Hypothalamus (tissue), 51 donors: ENCODE results near the gene CSDE1.

Experiments
- DNase-seq, 51 donors: peaks; one replicate each; lab custom pipeline; 2025; lab: John Stamatoyannopoulos, UW

CSDE1 gene

DNA sequence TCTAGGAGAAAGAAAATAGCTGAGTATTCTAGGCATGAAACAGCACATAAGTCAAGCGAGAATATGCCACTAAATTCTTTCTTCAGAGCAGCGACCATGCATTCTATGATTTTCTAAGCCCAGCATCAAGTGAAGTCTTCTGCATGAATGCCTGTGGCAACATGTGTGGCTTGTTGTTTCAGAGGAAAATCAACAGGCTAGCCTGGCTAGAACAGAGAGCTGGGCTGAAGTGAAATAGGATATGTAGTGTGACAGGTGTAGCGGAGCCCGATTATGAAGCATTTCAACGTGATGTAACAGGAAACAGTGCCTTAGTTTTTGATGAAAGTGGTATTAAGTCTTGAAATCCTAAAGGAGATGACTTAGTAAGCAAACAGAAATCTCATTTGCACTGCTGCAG is 7.0 kb downstream of the CSDE1 start:
- DNase-seq, result no peak

DNA sequence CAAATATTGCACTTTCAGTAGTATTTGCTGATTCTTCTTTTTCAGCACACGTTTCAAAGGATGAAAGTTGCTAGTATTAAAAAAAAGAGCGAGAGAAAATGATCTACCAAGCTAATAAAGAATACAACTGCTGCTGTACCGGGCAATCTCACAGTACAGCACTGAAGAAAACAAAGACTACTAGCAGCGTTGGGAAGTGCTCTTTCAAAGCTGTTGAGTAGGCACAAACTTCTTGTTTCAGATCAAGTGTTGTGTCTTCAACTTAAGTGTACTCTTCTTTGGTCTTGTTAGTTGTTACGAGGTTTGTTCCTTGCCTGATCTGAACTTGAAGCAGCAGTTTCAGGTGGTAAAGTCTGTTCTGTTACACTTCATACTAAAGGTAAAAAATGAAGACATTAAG is 7.9 kb downstream of the CSDE1 start:
- DNase-seq, result no peak

DNA sequence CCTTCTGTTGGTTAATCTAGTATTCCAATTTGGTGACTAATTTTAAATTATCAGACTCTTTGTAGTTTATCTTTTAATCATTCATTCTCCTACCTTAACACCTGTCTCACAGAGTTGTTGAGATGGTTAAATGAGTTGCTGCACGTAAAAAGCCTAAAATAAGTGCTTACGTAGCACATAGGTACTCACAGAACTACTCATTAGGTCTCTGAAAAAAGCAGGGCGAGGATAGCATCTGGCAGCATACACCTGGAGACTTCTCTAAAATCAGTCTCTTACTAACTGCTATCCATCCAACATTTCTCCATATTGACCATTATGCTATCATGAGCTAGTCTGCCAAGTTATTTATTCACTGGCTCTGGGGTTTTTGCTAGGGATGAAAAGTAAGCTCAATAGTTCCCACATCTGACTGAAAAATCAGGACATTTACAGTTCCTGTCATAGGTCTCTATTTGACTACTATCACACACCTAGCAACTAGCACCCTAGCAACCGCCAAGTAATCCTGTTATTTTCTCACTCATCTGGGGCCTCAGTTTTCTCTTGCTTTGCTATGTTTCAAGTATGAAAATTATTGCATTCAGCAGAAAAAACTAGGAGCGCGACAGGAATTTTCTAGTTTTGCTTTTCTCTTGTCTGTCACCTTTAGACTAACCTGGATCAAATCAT is 11.2 kb downstream of the CSDE1 start:
- DNase-seq, result no peak

DNA sequence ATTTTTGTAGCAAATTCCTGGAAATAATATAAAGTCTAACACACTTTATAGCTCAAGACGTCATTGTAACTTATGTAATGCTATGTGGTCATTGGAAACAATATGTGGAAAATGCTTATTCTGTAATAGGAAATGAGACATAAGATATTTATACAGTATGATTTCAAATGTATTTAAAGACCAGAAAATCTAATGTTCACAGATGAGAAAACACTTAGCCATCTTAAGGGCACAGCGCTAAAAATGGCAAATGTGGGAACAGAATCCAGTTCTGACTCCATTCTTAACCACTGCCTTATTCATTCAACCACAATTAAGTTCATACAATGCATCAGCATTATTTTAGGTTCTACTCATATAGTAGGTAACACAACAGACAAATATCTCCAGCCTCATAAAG is 12.5 kb downstream of the CSDE1 start:
- DNase-seq, result no peak

DNA sequence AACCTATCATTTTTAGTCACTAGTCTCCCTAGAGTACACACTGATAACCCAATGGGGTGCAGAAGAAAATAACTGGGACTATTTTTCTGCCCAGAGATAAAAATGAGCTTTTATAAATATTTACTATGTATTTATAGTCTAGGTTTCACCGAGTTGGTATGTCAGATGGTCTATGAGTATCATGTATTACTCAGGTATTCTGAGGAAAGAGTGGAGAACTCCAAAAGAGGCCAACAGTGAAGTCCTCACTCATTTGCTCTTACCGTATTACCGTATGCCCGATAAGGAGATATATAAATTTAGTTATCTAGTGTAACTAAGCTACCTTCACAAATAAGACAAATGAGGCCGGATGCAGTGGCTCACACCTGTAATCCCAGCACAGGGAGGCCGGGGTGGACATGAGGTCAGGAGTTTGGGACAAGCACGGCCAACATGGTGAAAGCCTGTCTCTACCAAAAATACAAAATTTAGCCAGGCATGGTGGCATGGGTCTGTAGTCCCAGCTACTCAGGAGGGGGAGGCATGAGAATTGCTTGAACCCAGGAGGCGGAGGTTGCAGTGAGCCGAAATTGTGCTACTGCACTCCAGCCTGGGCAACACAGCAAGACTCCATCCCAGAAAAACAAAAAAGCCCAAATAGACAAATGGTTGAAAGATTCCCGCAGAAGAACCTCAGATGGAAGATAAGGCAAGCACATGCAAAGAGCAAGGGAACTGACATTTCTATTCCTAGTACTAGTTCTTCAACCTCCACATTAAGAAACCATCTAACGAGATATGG is 15.6 kb downstream of the CSDE1 start:
- DNase-seq, result no peak

DNA sequence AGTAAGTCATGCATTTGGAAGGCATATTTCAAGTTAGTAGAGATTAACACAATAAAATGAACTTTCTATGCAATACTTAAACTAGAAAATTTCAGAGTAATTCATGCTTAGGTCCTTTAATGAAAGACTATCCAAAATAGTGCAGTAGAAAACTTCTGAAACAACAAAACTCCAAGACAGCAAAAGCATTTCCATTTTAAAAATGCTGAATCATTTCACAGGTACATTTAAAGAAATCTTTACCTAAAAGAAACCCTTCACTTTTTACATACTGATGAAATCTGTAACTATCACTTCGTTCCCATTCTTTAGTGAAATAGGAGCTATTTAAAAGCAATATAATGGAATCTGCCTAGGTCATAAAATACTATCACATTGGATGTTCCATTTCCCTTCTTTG is 17.5 kb downstream of the CSDE1 start:
- DNase-seq, result no peak

DNA sequence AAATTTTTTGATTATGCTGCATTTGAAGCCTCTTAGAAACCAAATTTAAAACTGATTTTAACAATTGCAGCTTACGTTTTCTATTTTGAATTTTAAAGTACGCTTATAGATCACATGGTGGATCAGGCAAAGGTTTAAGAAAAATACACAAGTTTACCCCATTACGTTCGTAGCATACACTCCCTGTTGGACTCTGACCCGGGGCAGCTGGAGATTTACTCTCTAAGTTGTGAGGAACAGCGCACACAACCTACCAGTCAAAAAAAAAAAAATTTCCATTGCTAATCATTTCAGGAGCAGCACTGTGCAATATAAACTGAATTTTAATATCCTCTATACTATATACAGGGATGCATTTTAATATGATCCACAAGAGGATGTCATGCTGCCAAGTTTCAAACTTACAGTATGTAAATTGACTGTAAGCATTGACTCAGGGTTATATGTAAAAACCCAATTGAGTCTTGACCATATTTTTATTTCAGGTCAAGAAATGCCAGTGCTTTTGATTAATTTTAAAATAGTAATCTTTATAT is 20.4 kb downstream of the CSDE1 start:
- DNase-seq, result no peak

DNA sequence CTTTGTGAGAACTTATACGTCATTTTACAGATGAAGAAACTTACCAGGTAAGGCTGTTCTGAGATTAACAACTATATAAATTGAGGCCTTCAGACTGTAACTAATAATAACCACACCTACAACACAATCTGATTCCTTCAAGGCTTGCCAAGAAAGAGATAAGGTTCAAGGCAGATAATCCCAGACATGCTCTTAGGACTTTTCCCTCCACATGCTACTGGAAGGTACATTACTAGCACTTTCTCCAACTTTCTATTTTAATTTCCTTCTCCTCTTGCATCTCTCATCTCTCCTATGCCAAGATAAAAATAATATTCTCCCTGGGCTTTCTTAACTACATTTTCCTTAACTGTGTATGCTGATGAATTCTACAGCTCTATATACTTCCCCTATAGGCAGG is 22.3 kb downstream of the CSDE1 start:
- no peak for DNase-seq

DNA sequence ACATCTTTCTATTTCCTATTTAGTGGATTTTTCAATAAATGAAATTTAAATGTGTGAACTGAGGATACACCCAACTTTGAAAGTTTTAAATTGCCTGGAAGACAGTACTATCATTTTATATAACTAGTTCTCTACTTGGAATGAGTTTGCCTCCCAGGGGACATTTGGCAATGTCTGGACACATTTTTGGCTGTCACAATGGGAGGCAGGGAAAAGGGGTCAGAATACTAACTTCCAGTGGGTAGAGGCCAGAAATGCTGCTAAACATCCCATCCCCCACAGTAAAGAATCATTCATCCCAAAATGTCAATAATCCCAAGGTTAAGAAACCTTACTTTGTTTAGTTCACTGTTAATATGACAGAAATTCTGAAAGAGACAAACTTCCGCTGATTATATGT is 28.0 kb downstream of the CSDE1 start:
- peak in 2 of 51 donors; percentile 1 for DNase-seq

DNA sequence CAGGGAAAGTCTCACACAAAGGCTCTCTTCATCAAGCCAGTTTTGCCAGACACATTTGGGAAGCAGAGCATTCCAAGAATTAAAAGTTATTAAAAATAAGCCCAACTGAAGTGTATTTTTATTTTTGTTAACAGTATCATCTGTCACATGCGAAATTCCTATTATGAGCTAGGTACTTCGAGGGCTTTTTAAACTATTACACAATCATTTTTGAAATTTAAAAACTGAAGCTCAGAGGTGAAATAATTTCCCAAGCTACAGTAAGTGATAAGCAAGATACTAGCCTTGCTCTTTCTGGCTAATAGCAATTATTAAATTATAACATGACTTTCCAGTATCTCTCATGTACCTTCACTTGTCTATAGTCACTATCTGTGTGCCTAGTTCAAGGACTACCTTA is 29.2 kb downstream of the CSDE1 start:
- DNase-seq, result no peak

DNA sequence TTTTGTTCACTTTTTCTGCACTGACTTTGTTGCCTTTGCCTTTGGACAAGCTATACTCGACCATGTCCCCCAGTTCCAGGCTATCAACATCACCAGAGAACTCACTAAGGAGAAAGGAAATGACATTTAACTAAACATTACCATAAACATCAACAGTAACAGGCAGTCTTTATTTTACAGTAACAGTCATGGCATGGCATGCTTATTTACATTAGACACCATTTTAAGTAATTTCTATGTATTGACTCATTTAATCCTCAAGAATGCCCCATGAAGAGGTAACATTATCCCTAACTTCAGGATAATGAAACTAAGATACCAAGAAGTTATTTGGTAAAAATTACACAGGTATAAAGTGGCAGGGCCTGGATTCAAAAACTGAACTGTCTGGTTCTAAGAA is 32.6 kb downstream of the CSDE1 start:
- DNase-seq, result no peak

DNA sequence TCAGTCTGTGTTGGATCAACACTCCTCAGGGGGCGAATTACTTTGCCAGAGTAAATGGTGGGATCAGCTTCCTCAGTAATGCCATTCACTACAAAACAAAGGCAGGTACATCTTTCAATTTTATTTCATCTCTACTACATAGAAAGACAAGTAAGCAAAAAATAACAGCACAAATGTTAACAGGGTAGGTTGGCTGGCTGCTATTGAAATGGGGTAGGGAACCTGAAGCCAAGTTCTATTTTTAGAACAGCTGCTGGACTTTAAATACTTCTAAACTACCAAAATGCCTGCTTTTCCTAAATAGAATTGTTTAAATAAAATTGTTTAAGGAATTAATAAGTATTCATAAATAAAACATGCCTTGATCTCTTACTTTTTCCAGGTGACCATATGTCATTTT is 33.9 kb downstream of the CSDE1 start:
- no peak for DNase-seq

DNA sequence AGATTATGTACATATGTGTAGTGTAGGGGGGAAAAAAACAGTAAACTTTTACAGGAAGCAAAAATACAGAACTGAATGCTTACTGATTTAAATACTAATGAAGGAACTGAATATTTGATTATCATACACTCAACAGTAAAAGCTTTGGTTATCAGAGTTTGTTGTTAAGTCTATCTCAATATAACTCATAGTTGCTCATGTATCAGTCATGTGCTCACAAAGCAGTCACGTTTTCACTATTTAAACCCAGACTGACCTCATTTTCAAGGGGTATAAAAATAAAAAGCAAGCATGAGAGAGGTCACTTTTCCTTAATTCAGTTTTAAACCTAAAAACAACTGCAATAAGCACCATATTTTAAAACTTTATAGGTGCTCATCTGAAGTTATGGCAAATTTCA is 34.3 kb downstream of the CSDE1 start:
- DNase-seq, result no peak

DNA sequence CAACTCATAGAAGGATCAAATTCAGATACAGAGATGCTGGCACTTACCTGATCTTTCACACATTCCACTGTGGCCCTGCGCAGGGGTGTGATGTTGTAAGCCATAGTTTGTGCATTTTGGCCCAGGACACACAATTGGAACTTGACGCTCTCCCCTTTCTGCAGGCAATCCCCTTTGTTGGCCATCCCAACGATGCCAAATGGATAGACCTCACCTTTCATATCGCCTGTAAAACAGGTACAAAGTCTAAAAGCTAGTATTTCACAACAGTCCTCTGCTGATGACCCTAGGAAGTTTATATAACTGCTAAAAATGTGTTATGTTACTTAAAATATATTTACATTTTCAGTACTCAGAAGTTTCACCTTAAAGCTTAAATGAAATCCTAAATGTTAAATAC is 37.3 kb downstream of the CSDE1 start:
- no peak for DNase-seq

DNA sequence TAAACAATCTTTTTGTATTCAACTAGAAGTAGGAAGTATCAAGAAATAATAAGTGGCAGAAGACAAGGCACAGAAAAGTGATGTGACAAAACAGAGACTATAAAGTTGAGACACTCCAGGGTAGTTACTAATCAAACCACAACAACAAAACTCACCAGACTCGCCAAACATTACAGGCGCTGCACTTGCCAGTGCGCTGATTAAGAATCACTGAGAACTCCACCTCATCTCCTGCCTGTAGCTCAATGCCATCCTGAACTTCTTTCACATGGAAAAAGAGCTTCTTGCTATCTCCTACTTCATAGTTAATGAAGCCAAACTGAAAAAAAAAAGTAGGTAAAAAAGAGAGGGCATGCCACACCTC is 38.4 kb downstream of the CSDE1 start:
- DNase-seq, result no peak

DNA sequence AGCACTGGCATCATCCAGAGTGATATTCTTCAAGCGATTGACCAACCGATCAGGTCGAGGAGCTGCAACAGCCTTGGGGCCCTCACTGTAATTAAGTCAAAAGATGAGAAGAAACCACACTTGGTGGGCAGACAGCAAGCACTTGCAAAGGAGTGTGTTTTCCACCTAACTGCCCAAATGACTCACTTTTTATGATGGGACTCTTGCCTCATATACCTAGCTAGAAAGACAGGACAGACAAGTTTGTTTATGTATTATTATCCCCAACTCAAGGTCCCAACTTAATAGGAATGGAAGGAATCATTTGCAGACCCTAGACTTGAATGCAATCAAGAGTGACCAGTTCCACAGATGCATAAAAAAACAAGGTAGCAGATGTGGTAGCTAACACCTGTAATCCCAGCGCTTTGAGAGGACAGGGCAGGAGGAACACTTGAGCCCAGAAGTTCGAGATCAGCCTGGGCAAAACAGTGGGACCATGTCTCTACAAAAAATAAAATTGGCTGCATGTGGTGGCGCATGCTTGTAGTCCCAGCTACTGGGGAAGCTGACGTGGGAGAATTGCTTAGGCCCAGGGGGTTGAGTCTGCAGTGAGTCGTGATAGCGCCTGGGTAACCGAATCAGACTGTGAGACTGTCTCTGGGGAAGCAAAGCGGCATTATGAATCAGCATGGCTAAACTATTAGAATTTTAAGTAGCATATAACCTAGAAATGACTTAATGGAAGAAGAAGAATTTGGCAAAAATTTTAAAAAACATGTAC is 38.9 kb downstream of the CSDE1 start:
- peak in 1 of 51 donors; percentile 10 for DNase-seq

DNA sequence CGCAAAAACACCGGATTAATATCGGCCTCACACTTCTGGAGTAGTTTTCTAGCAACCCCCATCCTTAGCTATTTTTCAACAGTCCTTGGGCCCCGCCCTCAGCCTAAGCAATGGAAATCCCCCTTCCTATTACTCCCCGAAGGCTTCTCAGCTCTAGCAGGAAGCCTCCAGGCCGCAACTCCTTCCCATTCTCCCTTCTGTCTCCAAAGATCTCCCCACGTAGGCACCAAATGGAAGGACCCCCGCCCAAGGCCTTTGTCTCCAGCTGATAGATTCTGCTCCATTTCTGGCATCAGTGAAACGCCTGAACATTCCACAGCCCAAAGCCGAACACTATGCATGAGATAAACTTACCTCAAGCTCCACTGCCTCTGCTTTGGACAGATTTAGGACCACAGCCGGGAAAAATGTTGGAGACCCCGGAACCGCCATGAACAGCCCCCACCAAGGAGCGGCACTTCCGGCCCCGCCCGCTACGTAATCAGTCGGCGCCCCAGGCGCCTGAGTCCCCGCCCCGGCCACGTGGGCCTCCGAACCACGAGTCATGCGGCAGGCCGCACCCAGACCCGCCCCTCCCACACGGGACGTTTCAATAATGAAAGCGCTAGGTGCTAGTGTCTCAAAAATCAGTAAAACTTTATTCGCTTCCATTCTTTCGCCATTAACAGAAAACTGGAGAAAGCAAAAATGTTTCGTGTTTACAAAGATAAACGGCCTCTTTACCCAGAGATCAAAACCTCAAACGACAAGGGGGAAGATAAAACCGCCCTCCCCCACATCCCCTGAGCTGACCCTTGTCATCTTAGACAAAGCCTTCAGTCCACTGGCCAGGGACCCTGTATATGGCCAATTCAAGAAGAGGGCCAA is 41.2 kb downstream of the CSDE1 start, which contains the start of gene NRAS:
TSS of gene NRAS (minus strand) at position 468 of the 867 bp plus-strand sequence. CDS start 611 bp downstream, outside the sequence.
- peak; percentile 22 to 94 (median 86) for DNase-seq

DNA sequence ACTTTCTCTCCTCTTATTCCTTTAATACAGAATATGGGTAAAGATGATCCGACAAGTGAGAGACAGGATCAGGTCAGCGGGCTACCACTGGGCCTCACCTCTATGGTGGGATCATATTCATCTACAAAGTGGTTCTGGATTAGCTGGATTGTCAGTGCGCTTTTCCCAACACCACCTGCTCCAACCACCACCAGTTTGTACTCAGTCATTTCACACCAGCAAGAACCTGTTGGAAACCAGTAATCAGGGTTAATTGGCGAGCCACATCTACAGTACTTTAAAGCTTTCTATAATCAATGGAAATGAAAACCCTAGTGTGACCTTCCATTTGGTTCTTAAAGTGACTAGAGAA is 41.9 kb downstream of the CSDE1 start:
- no peak for DNase-seq

DNA sequence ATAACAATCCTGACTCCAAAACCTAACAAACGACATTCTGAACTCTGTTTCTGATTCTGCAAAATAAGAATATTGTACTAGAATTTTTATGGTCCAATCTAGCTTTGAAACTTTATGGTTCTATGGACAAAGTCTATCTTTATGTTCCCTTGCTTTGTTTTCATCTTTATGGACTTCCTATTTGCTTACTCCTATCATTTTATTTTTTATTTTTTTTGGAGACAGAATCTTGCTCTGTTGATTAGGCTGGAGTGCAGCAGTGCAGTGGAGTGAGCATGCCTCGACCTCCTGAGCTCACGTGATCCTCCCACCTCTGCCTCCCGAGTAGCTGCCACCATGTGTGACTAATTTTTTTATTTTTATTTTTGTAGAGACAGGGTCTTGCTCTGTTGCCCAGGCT is 44.8 kb downstream of the CSDE1 start:
- DNase-seq, result no peak

DNA sequence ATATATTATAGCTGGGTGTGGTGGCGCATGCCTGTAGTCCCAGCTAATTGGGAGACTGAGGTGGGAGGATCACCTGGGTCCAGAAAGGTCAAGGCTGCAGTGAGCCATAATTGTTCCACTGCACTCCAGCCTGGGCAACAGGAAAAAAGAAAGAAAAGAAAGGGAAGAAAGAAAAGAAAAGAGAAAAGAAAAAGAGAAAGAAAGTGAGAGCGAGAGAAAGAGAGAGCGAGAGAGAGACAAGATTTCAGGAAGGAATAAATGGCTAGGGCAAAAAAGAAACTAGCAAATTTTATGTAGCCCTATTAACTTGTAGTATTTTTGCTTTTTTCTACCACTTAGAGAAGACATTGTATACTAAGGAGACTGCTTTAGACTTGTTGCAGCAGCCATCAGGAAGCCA is 47.4 kb downstream of the CSDE1 start:
- no peak for DNase-seq

DNA sequence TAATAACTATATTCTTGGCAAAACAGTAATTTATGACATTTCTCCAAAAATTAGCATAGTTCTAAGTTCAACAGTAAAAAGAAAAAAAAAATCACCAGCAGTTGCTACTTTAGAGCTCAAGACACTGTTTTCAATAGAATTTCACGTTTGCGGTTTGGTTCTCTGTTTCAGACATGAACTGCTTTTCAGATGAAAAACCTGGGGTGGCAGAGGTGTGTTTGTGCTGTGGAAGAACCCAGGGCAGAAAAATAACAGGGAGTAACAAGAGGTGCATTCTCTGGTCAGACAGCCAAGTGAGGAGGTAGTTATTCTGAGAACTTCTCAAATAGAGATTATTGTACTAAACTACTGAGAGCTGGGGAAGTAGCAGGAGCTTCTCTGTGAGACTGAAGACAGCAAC is 50.2 kb downstream of the CSDE1 start:
- no peak for DNase-seq
